ENCODE results near the gene IGSF3. TPM values are rescaled to one million over a fixed set of nuclear protein-coding genes. Genes with fewer than 3 reads are reported as not detected.

The IGSF3 gene
- total RNA-seq, 1 experiment from 2014 or later, result 4.0 TPM

DNA sequence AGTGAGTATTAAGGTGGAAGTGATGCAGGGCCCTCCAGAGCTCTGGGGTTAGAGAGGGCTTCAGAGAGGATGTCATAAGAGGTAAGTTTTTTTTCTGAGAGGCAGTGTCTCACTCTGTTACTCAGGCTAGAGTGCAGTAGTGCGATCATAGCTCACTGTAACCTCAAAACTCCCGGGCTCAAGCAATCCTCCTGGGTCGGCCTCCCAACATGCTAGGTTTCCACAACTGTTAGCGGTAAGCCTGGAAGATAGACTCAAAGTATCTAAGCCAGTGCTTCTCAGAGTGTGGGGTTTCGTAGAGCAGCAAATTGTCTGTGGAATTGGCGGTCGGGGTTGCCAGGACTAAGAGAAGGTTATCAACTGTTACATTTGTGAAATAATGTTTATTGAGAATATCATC lies 18.6 kb upstream of the IGSF3 start:
- no peak for DNase-seq (ENCODE audit: low spot score)
- no peak overlapping the region for H3K4me3 ChIP-seq (ENCODE audit: low read depth, low read length, poor library complexity, severe bottlenecking)
- POLR2A ChIA-PET (ENCODE audit: low non-redundant PET), result no interaction called here
- peaks cover 43% of the 10 kb centered on the region for H3K4me1 ChIP-seq (ENCODE audit: insufficient read depth, low read length, poor library complexity, severe bottlenecking)
- no peaks in the 10 kb centered on the region for H3K27me3 ChIP-seq (replicated peaks; ENCODE audit: insufficient read depth, low read depth, low read length, poor library complexity)
- CTCF ChIA-PET, result no interaction called here
- no peaks in the 10 kb centered on the region for H3K36me3 ChIP-seq (ENCODE audit: insufficient read depth, low read length, poor library complexity, severe bottlenecking)
- TF ChIP-seq EZH2 (IDR thresholded peaks at IDR 0.05; ENCODE audit: borderline replicate concordance, low read depth, low read length, poor library complexity, severe bottlenecking) (no peak), CTCF (conservative IDR thresholded peaks at IDR 0.05; ENCODE audit: low read depth, low read length) (no peak)
- no peaks in the 10 kb centered on the region for H3K9me3 ChIP-seq (ENCODE audit: low read depth, low read length, poor library complexity, severe bottlenecking)
- intact Hi-C loops (cut with micrococcal nuclease; ENCODE audit: unreplicated experiment), result no loop called here
- no TSS peak for BruUV-seq (replicated peaks)
- peak overlapping the region; percentile 79 for H3K27ac ChIP-seq (ENCODE audit: low read depth, low read length, poor library complexity, severe bottlenecking)

- CTCF ChIA-PET, result no interaction called here
- POLR2A ChIA-PET (ENCODE audit: low non-redundant PET), result no interaction called here
- Histone ChIP-seq H3K27me3 (replicated peaks; ENCODE audit: insufficient read depth, low read depth, low read length, poor library complexity) (no peaks in the 10 kb centered on the region), H3K9me3 (ENCODE audit: low read depth, low read length, poor library complexity, severe bottlenecking) (no peaks in the 10 kb centered on the region), H3K36me3 (ENCODE audit: insufficient read depth, low read length, poor library complexity, severe bottlenecking) (no peaks in the 10 kb centered on the region), H3K4me3 (ENCODE audit: low read depth, low read length, poor library complexity, severe bottlenecking) (no peak overlapping the region), H3K4me1 (ENCODE audit: insufficient read depth, low read length, poor library complexity, severe bottlenecking) (peaks cover 27% of the 10 kb centered on the region), H3K27ac (ENCODE audit: low read depth, low read length, poor library complexity, severe bottlenecking) (no peak overlapping the region)
- intact Hi-C loops (cut with micrococcal nuclease; ENCODE audit: unreplicated experiment), result no loop called here
- no peak for DNase-seq (ENCODE audit: low spot score)
- no TSS peak for BruUV-seq (replicated peaks)
- TF ChIP-seq EZH2 (IDR thresholded peaks at IDR 0.05; ENCODE audit: borderline replicate concordance, low read depth, low read length, poor library complexity, severe bottlenecking), result no peak
- no peak for TF ChIP-seq CTCF (conservative IDR thresholded peaks at IDR 0.05; ENCODE audit: low read depth, low read length)
These were observed 17.0 kb upstream of the IGSF3 start for GRCh38 chr1:116684575-116684974.

DNA sequence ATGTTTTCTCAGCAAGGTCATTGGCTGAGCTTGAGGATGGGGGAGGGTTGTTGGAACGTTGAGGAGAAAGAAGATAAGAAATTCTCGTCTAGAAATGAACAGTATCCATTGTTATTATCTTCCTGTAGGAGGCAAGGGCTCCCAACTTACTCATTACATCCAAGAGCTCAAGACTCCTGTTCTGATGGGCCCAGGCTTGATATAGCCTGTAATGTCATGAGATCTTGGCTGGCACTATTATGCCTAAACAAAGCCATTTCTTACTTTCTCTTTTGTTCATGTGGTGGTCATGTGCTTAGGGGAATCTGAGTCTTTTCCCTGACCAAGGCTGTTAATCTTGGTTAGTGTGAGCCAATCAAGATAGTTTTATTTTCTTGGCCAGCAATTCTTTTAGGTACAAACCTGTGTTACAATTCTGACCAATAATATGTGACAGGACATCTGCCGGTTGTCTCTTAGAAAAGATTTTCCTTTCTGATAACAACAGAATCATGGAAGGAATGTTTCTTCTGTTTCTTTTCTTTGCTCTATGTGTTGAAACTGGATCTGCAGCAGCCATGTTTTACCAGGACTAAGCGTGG lies 15.2 kb upstream of the IGSF3 start:
- H3K4me3 ChIP-seq (ENCODE audit: low read depth, low read length, poor library complexity, severe bottlenecking), result no peak overlapping the region
- DNase-seq (ENCODE audit: low spot score), result no peak
- POLR2A ChIA-PET (ENCODE audit: low non-redundant PET), result no interaction called here
- no peaks in the 10 kb centered on the region for H3K36me3 ChIP-seq (ENCODE audit: insufficient read depth, low read length, poor library complexity, severe bottlenecking)
- TF ChIP-seq CTCF (conservative IDR thresholded peaks at IDR 0.05; ENCODE audit: low read depth, low read length) (no peak), EZH2 (IDR thresholded peaks at IDR 0.05; ENCODE audit: borderline replicate concordance, low read depth, low read length, poor library complexity, severe bottlenecking) (no peak)
- no TSS peak for BruUV-seq (replicated peaks)
- no peak overlapping the region for H3K27ac ChIP-seq (ENCODE audit: low read depth, low read length, poor library complexity, severe bottlenecking)
- CTCF ChIA-PET, result no interaction called here
- H3K27me3 ChIP-seq (replicated peaks; ENCODE audit: insufficient read depth, low read depth, low read length, poor library complexity), result no peaks in the 10 kb centered on the region
- intact Hi-C loops (cut with micrococcal nuclease; ENCODE audit: unreplicated experiment), result no loop called here
- no peaks in the 10 kb centered on the region for H3K9me3 ChIP-seq (ENCODE audit: low read depth, low read length, poor library complexity, severe bottlenecking)
- H3K4me1 ChIP-seq (ENCODE audit: insufficient read depth, low read length, poor library complexity, severe bottlenecking), result peaks cover 20% of the 10 kb centered on the region

Data from A673 (cell line).